WERI-Rb-1 (cell line): Measurements from ENCODE around the gene LRRC53.

Experiments used
- DNase-seq: peaks from one replicate; pipeline ENCODE4 v3.0.0-alpha.2; 2020
- H3K27ac ChIP-seq: fragments of 250-450 bp; sonication (Bioruptor Pico); 2 replicates; pipeline ENCODE4 v1.5.1; 2020; ENCODE audit warnings: mild to moderate bottlenecking, moderate library complexity
- H3K27me3 ChIP-seq: fragments of 250-450 bp; sonication (Bioruptor Pico); 2 replicates; pipeline ENCODE4 v1.5.1; 2021; ENCODE audit warnings: mild to moderate bottlenecking, low read depth, moderate library complexity; ENCODE audit not compliant: insufficient read depth, severe bottlenecking
- H3K36me3 ChIP-seq: fragments of 250-450 bp; sonication (Bioruptor Pico); 2 replicates; pipeline ENCODE4 v1.5.1; 2020; ENCODE audit warnings: mild to moderate bottlenecking, moderate library complexity
- H3K4me3 ChIP-seq: 2 replicates; pipeline ENCODE4 v1.5.1; 2011; ENCODE audit warnings: low read depth, mild to moderate bottlenecking, control low read depth, low read length
- H3K9me3 ChIP-seq: fragments of 250-450 bp; sonication (Bioruptor Pico); 2 replicates; pipeline ENCODE4 v1.5.1; 2021; ENCODE audit warnings: mild to moderate bottlenecking, moderate library complexity; ENCODE audit not compliant: severe bottlenecking
- CTCF ChIP-seq: IDR thresholded peaks from 2 replicates; pipeline ENCODE4 v1.5.1; 2011; ENCODE audit warnings: low read depth, mild to moderate bottlenecking, control low read depth, inconsistent platforms, low read length

Gene LRRC53

GRCh38 chr1:74452035-74452434 is 60.4 kb downstream of the LRRC53 start:
- no peak overlapping the region for H3K27ac ChIP-seq
- no peaks in the 10 kb centered on the region for H3K27me3 ChIP-seq
- no peaks in the 10 kb centered on the region for H3K36me3 ChIP-seq
- no peak for TF ChIP-seq CTCF
- no peak for DNase-seq
- peaks cover 5% of the 10 kb centered on the region for H3K9me3 ChIP-seq
- no peak overlapping the region for H3K4me3 ChIP-seq

GRCh38 chr1:74437035-74437434 is 75.4 kb downstream of the LRRC53 start:
- DNase-seq: no peak
- H3K36me3 ChIP-seq: no peaks in the 10 kb centered on the region
- no peak overlapping the region for H3K27ac ChIP-seq
- TF ChIP-seq CTCF: no peak
- no peak overlapping the region for H3K4me3 ChIP-seq
- no peaks in the 10 kb centered on the region for H3K27me3 ChIP-seq
- H3K9me3 ChIP-seq: no peaks in the 10 kb centered on the region

- no peak for DNase-seq
- TF ChIP-seq CTCF: no peak
These were observed 76.3 kb downstream of the LRRC53 start for GRCh38 chr1:74436078-74436477.

GRCh38 chr1:74434321-74434720 is 78.1 kb downstream of the LRRC53 start:
- H3K36me3 ChIP-seq: no peaks in the 10 kb centered on the region
- no peak overlapping the region for H3K4me3 ChIP-seq
- no peaks in the 10 kb centered on the region for H3K9me3 ChIP-seq
- no peak for TF ChIP-seq CTCF
- DNase-seq: no peak
- H3K27ac ChIP-seq: no peak overlapping the region
- H3K27me3 ChIP-seq: no peaks in the 10 kb centered on the region

More at GRCh38 chr1:74436078-74436477, 76.3 kb downstream of the LRRC53 start:
- H3K27me3 ChIP-seq: no peaks in the 10 kb centered on the region
- no peak overlapping the region for H3K27ac ChIP-seq
- no peaks in the 10 kb centered on the region for H3K36me3 ChIP-seq
- no peaks in the 10 kb centered on the region for H3K9me3 ChIP-seq
- H3K4me3 ChIP-seq: no peak overlapping the region

GRCh38 chr1:74432325-74432724 is 80.1 kb downstream of the LRRC53 start:
- no peak for TF ChIP-seq CTCF
- no peaks in the 10 kb centered on the region for H3K36me3 ChIP-seq
- H3K4me3 ChIP-seq: no peak overlapping the region
- H3K9me3 ChIP-seq: no peaks in the 10 kb centered on the region
- H3K27me3 ChIP-seq: no peaks in the 10 kb centered on the region
- DNase-seq: no peak
- no peak overlapping the region for H3K27ac ChIP-seq

- no peak for TF ChIP-seq CTCF
- H3K4me3 ChIP-seq: no peak overlapping the region
- no peak for DNase-seq
These were observed 80.9 kb downstream of the LRRC53 start for GRCh38 chr1:74431531-74431930.

More at GRCh38 chr1:74431531-74431930, 80.9 kb downstream of the LRRC53 start:
- no peaks in the 10 kb centered on the region for H3K27me3 ChIP-seq
- no peak overlapping the region for H3K27ac ChIP-seq
- no peaks in the 10 kb centered on the region for H3K36me3 ChIP-seq
- no peaks in the 10 kb centered on the region for H3K9me3 ChIP-seq
